ENCODE measurements around the gene ZNF853.

DNA sequence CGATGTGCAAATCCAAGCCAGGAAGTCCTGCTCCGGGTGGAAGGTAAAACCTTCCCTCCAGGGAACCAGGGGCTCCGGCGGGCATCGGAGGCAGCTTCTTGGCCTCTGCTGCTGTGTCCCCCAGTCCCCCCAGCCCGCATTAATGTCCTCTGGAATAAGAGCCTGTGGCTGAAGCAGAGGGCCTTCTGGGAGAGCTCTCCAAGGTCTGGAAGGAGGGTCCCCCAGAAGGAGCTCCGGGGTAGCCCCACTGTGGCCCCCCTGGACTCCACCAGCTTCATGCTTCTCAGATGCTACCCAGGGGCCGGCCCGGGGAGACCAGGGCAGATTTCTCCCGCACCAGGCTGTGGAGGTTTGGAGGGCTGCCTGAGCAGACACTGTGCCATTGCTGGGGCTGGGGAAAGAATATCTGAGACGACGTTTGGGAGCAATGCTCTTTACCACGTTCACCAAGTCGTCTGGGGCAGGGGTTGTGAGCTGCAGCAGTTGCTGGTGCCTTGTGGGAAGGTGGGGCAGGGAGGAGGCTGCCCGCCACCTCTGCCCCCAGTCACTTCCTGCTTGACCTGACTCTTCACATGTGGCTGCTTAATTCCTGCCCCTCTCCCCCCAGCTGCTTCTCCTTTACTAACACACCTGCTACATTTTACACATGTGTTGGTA is 8.3 kb downstream of the ZNF853 start:
- no peak for TF ChIP-seq CTCF (IDR thresholded peaks at IDR 0.05)
- no peak for TF ChIP-seq SIN3A (IDR thresholded peaks at IDR 0.05; ENCODE audit: borderline replicate concordance, insufficient read depth, low read depth, low read length)
- no peak for TF ChIP-seq POLR2AphosphoS5 (IDR thresholded peaks at IDR 0.05; ENCODE audit: low read depth, low read length)
- no peak for TF ChIP-seq REST (IDR thresholded peaks at IDR 0.05; ENCODE audit: insufficient read depth in 1 of 2, low read depth in 2 of 2, low read length in 1 of 2)
- TF ChIP-seq TCF7L2 (IDR thresholded peaks at IDR 0.05; ENCODE audit: low read depth, low read length) = no peak
